ENCODE measurements around the gene SLFNL1.

DNA sequence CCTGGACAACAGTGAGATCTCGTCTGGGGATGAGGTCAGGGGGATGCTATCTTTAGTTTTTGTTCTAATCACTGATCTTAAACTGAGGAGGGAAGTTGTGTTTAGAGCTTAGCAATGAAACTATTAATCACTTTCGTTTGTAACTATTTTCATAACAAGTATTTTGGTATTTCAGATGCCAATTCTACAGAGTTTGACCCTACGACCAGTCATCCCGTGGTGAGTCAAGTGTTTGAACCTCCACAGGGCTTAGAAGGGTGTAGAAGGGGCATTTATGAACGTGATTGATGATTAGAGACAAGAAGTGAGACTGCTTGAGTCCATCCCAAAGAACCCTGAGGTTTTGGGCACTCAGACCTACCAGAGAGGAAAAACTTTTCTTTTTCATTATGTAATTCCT, 15.6 kb downstream of the SLFNL1 start:
- TF ChIP-seq, protein P1, sequence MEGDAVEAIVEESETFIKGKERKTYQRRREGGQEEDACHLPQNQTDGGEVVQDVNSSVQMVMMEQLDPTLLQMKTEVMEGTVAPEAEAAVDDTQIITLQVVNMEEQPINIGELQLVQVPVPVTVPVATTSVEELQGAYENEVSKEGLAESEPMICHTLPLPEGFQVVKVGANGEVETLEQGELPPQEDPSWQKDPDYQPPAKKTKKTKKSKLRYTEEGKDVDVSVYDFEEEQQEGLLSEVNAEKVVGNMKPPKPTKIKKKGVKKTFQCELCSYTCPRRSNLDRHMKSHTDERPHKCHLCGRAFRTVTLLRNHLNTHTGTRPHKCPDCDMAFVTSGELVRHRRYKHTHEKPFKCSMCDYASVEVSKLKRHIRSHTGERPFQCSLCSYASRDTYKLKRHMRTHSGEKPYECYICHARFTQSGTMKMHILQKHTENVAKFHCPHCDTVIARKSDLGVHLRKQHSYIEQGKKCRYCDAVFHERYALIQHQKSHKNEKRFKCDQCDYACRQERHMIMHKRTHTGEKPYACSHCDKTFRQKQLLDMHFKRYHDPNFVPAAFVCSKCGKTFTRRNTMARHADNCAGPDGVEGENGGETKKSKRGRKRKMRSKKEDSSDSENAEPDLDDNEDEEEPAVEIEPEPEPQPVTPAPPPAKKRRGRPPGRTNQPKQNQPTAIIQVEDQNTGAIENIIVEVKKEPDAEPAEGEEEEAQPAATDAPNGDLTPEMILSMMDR (IDR thresholded peaks at IDR 0.05), result no peak
- no peak for TF ChIP-seq GABPB1 (CRISPR knock-in tag; IDR thresholded peaks at IDR 0.05)
- TF ChIP-seq, protein P2, sequence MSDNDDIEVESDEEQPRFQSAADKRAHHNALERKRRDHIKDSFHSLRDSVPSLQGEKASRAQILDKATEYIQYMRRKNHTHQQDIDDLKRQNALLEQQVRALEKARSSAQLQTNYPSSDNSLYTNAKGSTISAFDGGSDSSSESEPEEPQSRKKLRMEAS (CRISPR knock-in tag; IDR thresholded peaks at IDR 0.05), result no peak
- TF ChIP-seq ESRRA (CRISPR knock-in tag; IDR thresholded peaks at IDR 0.05; ENCODE audit: borderline replicate concordance), result no peak
- TF ChIP-seq, protein P3, sequence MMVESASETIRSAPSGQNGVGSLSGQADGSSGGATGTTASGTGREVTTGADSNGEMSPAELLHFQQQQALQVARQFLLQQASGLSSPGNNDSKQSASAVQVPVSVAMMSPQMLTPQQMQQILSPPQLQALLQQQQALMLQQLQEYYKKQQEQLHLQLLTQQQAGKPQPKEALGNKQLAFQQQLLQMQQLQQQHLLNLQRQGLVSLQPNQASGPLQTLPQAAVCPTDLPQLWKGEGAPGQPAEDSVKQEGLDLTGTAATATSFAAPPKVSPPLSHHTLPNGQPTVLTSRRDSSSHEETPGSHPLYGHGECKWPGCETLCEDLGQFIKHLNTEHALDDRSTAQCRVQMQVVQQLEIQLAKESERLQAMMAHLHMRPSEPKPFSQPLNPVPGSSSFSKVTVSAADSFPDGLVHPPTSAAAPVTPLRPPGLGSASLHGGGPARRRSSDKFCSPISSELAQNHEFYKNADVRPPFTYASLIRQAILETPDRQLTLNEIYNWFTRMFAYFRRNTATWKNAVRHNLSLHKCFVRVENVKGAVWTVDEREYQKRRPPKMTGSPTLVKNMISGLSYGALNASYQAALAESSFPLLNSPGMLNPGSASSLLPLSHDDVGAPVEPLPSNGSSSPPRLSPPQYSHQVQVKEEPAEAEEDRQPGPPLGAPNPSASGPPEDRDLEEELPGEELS (CRISPR knock-in tag; IDR thresholded peaks at IDR 0.05), result no peak
- TF ChIP-seq, protein P4, sequence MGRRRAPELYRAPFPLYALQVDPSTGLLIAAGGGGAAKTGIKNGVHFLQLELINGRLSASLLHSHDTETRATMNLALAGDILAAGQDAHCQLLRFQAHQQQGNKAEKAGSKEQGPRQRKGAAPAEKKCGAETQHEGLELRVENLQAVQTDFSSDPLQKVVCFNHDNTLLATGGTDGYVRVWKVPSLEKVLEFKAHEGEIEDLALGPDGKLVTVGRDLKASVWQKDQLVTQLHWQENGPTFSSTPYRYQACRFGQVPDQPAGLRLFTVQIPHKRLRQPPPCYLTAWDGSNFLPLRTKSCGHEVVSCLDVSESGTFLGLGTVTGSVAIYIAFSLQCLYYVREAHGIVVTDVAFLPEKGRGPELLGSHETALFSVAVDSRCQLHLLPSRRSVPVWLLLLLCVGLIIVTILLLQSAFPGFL (CRISPR knock-in tag; IDR thresholded peaks at IDR 0.05; ENCODE audit: borderline replicate concordance), result no peak
- TF ChIP-seq NR1H2 (CRISPR knock-in tag; IDR thresholded peaks at IDR 0.05), result no peak
- TF ChIP-seq, protein P5, sequence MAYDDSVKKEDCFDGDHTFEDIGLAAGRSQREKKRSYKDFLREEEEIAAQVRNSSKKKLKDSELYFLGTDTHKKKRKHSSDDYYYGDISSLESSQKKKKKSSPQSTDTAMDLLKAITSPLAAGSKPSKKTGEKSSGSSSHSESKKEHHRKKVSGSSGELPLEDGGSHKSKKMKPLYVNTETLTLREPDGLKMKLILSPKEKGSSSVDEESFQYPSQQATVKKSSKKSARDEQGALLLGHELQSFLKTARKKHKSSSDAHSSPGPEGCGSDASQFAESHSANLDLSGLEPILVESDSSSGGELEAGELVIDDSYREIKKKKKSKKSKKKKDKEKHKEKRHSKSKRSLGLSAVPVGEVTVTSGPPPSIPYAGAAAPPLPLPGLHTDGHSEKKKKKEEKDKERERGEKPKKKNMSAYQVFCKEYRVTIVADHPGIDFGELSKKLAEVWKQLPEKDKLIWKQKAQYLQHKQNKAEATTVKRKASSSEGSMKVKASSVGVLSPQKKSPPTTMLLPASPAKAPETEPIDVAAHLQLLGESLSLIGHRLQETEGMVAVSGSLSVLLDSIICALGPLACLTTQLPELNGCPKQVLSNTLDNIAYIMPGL (CRISPR knock-in tag; IDR thresholded peaks at IDR 0.05), result no peak
- TF ChIP-seq, protein P6, sequence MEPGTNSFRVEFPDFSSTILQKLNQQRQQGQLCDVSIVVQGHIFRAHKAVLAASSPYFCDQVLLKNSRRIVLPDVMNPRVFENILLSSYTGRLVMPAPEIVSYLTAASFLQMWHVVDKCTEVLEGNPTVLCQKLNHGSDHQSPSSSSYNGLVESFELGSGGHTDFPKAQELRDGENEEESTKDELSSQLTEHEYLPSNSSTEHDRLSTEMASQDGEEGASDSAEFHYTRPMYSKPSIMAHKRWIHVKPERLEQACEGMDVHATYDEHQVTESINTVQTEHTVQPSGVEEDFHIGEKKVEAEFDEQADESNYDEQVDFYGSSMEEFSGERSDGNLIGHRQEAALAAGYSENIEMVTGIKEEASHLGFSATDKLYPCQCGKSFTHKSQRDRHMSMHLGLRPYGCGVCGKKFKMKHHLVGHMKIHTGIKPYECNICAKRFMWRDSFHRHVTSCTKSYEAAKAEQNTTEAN (CRISPR knock-in tag; IDR thresholded peaks at IDR 0.05), result no peak

Measured in WTC11 (cell line).